HUDEP-2 (cell line): ENCODE data around the gene F11R.
"Not testable (repeated sequence)": the region's sequence is repeated elsewhere in the genome, so short reads cannot be mapped to it uniquely, and the experiment has no call there.

Experiments used
- DNase-seq, 76 experiments: peaks; one replicate each; lab custom pipeline; 2025; ENCODE audit not compliant: unreplicated experiment in 76 of 76; lab: John Stamatoyannopoulos, UW

Gene F11R

GRCh38 chr1:161017181-161017580, 3.8 kb downstream of the F11R start:
- DNase-seq, result not testable (repeated sequence)

- not testable (repeated sequence) for DNase-seq
These were observed 4.3 kb downstream of the F11R start for GRCh38 chr1:161016683-161017082.

GRCh38 chr1:161013488-161014230, 7.3 kb downstream of the F11R start:
- peak in 72 of 76 experiments; percentile 33 to 90 (median 74) for DNase-seq

- DNase-seq, result peak in 1 of 76 experiments; percentile 48
These were observed 7.8 kb downstream of the F11R start for GRCh38 chr1:161013131-161013487.

GRCh38 chr1:161012420-161012819, 8.5 kb downstream of the F11R start:
- no peak for DNase-seq

- peak in 74 of 76 experiments; percentile 15 to 94 (median 78) for DNase-seq
These were observed 11.2 kb downstream of the F11R start for GRCh38 chr1:161009602-161010211.

GRCh38 chr1:161008869-161009510, 12.0 kb downstream of the F11R start:
- no peak for DNase-seq

- no peak for DNase-seq
These were observed 13.6 kb downstream of the F11R start for GRCh38 chr1:161007369-161007768.

- DNase-seq, result no peak
These were observed 14.4 kb downstream of the F11R start for GRCh38 chr1:161006563-161006962.

GRCh38 chr1:161001525-161001924, 19.4 kb downstream of the F11R start:
- DNase-seq, result no peak

GRCh38 chr1:161000736-161001480, 20.0 kb downstream of the F11R start:
- DNase-seq, result no peak

GRCh38 chr1:160999376-160999775, 21.6 kb downstream of the F11R start:
- no peak for DNase-seq

- peak in 67 of 76 experiments; percentile 1 to 74 (median 48) for DNase-seq
These were observed 23.5 kb downstream of the F11R start for GRCh38 chr1:160997323-160998038.

- DNase-seq, result no peak
These were observed 24.8 kb downstream of the F11R start for GRCh38 chr1:160996178-160996577.

- DNase-seq, result peak in 15 of 76 experiments; percentile 6 to 41 (median 13)
These were observed 27.3 kb downstream of the F11R start for GRCh38 chr1:160993544-160994193.

GRCh38 chr1:160992036-160992435, 28.9 kb downstream of the F11R start:
- DNase-seq, result not testable (repeated sequence)

GRCh38 chr1:160987359-160988050, 33.4 kb downstream of the F11R start:
- no peak for DNase-seq

- no peak for DNase-seq
These were observed 35.2 kb downstream of the F11R start for GRCh38 chr1:160985723-160986122.
